ENCODE data around the gene LLGL2. TPM values are rescaled to one million over a fixed set of nuclear protein-coding genes. Genes with fewer than 3 reads are reported as not detected.

The LLGL2 gene
- total RNA-seq, 2 experiments from 2014 or later: 12.6 to 21.6 TPM

GRCh38 chr17:75564195-75564594 is 38.7 kb downstream of the LLGL2 start:
- H3K9me2 ChIP-seq (ENCODE audit: insufficient read depth, low read length): no peaks in the 10 kb centered on the region
- no peaks in the 10 kb centered on the region for H4K20me1 ChIP-seq (ENCODE audit: insufficient read depth, low read length)
- CTCF ChIA-PET (ENCODE audit: unreplicated experiment): no interaction called here
- peaks cover 27% of the 10 kb centered on the region for H3K4me1 ChIP-seq (ENCODE audit: insufficient read depth, low read length, poor library complexity, severe bottlenecking)
- H3K27ac ChIP-seq (ENCODE audit: low read depth, low read length, poor library complexity, severe bottlenecking): no peak overlapping the region
- H2AFZ ChIP-seq (ENCODE audit: low read length): no peak overlapping the region
- no peaks in the 10 kb centered on the region for H3K79me2 ChIP-seq (ENCODE audit: insufficient read depth, low read depth, low read length)
- DNase-seq (ENCODE audit: low spot score): no peak
- no peaks in the 10 kb centered on the region for H3K9me3 ChIP-seq (ENCODE audit: low read length)
- BruUV-seq (replicated peaks): no TSS peak
- H3K4me2 ChIP-seq (ENCODE audit: low read length): no peak overlapping the region
- intact Hi-C loops (cut with micrococcal nuclease; ENCODE audit: unreplicated experiment): no loop called here
- no peak for TF ChIP-seq CTCF (conservative IDR thresholded peaks at IDR 0.05; ENCODE audit: low read length)
- TF ChIP-seq EZH2phosphoT487 (IDR thresholded peaks at IDR 0.05; ENCODE audit: borderline replicate concordance, low read depth, low read length): no peak
- POLR2A ChIA-PET: interaction anchor here (0.7 kb wide), 1 partner anchor 171 kb away, joined by 3 read pairs; no protein-coding TSS in a partner anchor
- H3K36me3 ChIP-seq (ENCODE audit: insufficient read depth, low read length): no peaks in the 10 kb centered on the region
- H3K4me3 ChIP-seq (ENCODE audit: low read depth, low read length, poor library complexity, severe bottlenecking): no peak overlapping the region

- no peak for TF ChIP-seq EZH2phosphoT487 (IDR thresholded peaks at IDR 0.05; ENCODE audit: borderline replicate concordance, low read depth, low read length)
- no peak for TF ChIP-seq CTCF (conservative IDR thresholded peaks at IDR 0.05; ENCODE audit: low read length)
- ChIA-PET POLR2A (no interaction called here), CTCF (ENCODE audit: unreplicated experiment) (no interaction called here)
- no peaks in the 10 kb centered on the region for H4K20me1 ChIP-seq (ENCODE audit: insufficient read depth, low read length)
- H3K4me2 ChIP-seq (ENCODE audit: low read length): no peak overlapping the region
- peaks cover 27% of the 10 kb centered on the region for H3K4me1 ChIP-seq (ENCODE audit: insufficient read depth, low read length, poor library complexity, severe bottlenecking)
- intact Hi-C loops (cut with micrococcal nuclease; ENCODE audit: unreplicated experiment): loop anchor here (5.0 kb wide), 1 partner anchor 48 kb away; the partner anchor contains the start of genes CASKIN2 and TSEN54
- DNase-seq (ENCODE audit: low spot score): no peak
- BruUV-seq (replicated peaks): no TSS peak
- no peaks in the 10 kb centered on the region for H3K9me3 ChIP-seq (ENCODE audit: low read length)
- H3K36me3 ChIP-seq (ENCODE audit: insufficient read depth, low read length): no peaks in the 10 kb centered on the region
- no peaks in the 10 kb centered on the region for H3K79me2 ChIP-seq (ENCODE audit: insufficient read depth, low read depth, low read length)
- no peaks in the 10 kb centered on the region for H3K9me2 ChIP-seq (ENCODE audit: insufficient read depth, low read length)
- no peak overlapping the region for H2AFZ ChIP-seq (ENCODE audit: low read length)
- H3K4me3 ChIP-seq (ENCODE audit: low read depth, low read length, poor library complexity, severe bottlenecking): no peak overlapping the region
- H3K27ac ChIP-seq (ENCODE audit: low read depth, low read length, poor library complexity, severe bottlenecking): no peak overlapping the region
These were observed 39.6 kb downstream of the LLGL2 start for GRCh38 chr17:75565066-75565465.

- TF ChIP-seq EZH2phosphoT487 (IDR thresholded peaks at IDR 0.05; ENCODE audit: borderline replicate concordance, low read depth, low read length) (no peak), CTCF (conservative IDR thresholded peaks at IDR 0.05; ENCODE audit: low read length) (no peak)
- Histone ChIP-seq H3K4me3 (ENCODE audit: low read depth, low read length, poor library complexity, severe bottlenecking) (no peak overlapping the region), H4K20me1 (ENCODE audit: insufficient read depth, low read length) (no peaks in the 10 kb centered on the region), H3K9me2 (ENCODE audit: insufficient read depth, low read length) (no peaks in the 10 kb centered on the region), H3K4me1 (ENCODE audit: insufficient read depth, low read length, poor library complexity, severe bottlenecking) (peaks cover 30% of the 10 kb centered on the region), H3K79me2 (ENCODE audit: insufficient read depth, low read depth, low read length) (no peaks in the 10 kb centered on the region), H2AFZ (ENCODE audit: low read length) (no peak overlapping the region), H3K9me3 (ENCODE audit: low read length) (no peaks in the 10 kb centered on the region), H3K27ac (ENCODE audit: low read depth, low read length, poor library complexity, severe bottlenecking) (no peak overlapping the region), H3K36me3 (ENCODE audit: insufficient read depth, low read length) (no peaks in the 10 kb centered on the region), H3K4me2 (ENCODE audit: low read length) (no peak overlapping the region)
- no peak for DNase-seq (ENCODE audit: low spot score)
- no TSS peak for BruUV-seq (replicated peaks)
- CTCF ChIA-PET (ENCODE audit: unreplicated experiment): no interaction called here
- intact Hi-C loops (cut with micrococcal nuclease; ENCODE audit: unreplicated experiment): loop anchor here (5.0 kb wide), 1 partner anchor 48 kb away; the partner anchor contains the start of genes CASKIN2 and TSEN54
- POLR2A ChIA-PET: no interaction called here
These were observed 40.1 kb downstream of the LLGL2 start for GRCh38 chr17:75565618-75566017.
